Amniotic stem cell (primary cell): Measurements from ENCODE around the gene ANP32E.

Experiments
- DNase-seq: peaks from one replicate; lab custom pipeline; 2025; lab: John Stamatoyannopoulos, UW

Gene ANP32E

DNA sequence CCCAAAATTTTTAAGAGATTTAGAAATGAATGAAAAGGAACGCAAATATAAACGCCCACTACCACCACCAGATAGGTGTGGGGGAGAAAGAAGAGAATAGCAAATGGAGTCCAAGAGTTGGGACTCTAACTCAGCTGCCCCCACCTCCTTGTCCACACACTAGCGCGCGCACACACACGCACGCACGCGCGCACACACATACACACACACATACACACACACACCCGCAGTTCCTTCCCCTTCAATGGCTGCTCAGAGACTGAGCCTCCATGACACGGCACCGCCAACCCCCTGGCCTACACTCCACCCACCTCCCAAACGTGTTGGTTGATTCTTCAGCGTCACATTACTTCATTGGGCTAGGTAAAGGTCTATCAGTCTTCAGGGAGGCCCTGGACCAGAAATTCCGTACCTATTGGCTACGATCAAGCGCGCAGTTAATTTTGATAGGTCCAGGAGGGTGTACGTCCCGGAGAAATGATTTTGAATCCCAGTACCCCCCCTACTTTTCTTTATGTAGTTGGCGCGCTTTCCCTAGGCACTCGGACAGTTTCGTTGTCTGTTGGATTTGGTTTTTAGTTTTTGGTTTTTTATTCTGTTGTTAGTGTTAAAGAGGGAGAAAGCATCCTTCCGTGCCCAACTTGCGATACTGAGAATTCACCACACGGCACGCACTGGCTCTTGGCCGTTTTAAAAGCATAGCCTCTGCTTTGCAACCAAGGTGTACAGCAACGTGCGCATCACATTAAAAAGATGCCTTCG, at the start of gene ANP32E:
Gene ANP32E (minus strand): TSS at position 261 of the 762 bp plus-strand sequence. CDS start 326 bp downstream, outside the sequence.
- peak; percentile 98 for DNase-seq

DNA sequence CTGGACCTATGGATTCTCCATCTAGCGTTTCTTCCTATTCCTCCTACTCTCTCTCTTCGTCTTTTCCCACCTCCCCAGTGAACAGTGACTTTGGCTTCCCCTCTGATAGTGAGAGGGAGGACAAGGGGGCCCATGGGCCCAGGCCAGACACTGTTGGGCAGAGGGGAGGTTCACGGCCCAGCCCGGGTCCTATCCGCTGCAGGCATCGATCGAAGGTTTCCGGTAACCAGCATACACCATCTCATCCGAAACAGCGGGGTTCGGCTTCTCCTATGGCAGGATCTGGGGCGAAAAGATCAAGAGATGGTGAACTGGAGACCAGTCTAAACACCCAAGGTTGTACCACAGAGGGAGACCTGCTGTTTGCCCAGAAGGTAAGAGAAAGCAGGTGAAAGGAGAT, 47.3 kb upstream of the ANP32E start:
- no peak for DNase-seq

DNA sequence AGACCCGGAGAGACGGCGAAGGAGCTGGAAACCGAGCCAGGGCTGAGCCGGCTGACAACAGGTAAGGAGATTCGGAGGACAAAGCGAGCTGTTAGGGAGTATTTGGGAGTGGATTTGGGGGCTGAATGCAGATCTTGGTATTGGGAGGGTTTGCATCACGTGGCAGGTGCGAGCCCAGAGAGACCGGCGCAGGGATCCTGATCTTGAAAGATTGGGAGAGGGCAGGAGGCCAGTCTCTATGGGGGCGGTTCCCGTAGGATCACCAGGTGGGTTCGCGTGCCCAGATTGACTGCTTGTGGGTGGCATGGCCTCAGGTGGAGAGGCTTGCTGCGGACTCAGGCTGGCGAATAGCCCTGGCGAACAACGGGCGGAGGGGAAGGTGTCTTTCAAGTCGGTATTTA, 46.6 kb upstream of the ANP32E start:
- no peak for DNase-seq

DNA sequence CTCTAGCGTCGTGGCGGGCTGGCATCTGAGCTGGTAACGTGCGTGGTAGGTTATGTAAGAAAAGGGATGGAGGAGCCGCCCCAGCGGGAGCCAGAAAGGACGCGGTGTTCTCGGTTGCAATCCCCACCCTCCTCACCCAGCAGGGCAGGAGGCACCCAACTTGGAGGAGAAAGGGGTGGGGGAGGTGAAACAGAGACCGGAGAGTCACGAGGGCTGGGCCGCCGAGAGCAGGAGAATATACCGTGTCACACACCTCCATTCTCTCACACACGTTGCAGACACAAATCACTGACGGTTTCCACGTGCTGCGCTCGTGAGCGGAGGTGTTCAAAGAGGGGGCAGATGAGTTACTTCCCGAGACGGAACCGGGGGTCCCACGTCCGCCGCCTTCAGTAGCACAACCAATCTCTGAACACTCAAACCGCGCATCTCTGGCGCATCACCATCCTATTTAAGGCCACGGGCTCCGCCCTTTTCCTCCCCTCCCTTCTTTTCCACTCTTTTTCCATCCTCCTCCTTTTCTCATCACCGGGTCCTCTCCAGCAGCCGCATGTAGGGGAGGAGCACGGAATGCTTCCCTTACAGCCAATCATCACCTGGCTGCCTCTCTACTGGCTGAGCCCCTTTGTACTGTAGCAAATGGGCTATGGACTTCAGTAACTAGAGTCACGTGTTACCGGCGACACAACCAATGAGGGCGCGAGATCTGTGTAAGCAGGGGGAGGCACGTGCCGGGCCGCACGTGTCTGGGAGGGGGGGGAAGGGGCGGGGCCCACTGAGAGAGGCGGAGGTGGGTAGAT, 46.0 kb upstream of the ANP32E start, which contains the start of gene CIART:
Gene CIART (plus strand): TSS at position 797 of the 800 bp plus-strand sequence. CDS start 714 bp downstream, outside the sequence.
- DNase-seq: peak; percentile 98

DNA sequence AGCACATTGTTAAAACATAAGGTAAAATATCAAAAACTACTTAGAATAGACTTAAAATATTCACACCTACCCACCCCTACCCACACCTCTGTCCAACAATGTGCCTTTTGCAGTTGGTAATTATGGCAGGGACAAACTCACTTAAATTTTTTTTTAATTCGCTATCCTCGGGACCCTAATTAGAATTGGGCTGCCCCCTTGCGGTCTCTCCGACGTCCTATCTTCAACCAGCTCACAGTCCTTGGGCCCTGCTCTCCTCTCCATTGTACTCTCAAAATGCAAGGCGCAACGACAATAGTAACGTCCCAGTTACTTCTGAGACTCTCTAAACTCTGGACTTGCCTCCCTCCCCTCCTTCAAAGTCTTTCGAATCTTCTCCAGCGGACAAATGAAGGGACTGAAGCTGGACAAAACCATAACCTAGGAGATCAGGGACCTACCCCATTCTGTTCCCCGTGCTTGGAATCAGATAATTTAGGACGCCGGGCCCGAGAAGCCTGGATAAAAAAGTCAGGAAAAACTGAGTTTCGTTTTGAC, 45.4 kb upstream of the ANP32E start:
- no peak for DNase-seq

DNA sequence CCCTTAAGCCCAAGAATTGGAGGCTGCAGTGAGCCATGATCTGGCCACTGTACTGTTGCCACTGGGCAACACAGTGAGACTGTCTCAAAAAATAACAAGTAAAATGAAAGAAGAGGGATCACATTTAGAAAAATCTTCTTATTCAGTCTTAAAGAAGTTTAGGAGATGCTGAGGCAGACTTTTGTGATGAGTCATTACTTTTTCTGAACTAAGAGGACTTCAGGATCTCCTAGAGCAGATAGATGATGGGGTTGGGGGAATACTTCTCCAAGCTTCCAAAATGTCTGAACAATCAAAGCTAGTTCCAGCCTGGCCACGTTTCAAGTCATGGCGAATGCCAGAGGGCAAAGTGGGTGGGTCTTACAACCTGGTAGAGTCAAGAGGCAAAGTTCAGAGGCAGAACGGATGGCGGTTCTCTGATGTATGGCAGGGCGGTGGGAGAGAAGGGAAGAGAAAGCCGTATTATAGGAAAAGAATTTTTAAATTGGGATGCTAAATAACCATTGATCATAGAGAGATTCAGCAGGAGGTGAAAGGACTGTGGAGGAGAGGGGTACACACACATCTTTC, 44.3 kb upstream of the ANP32E start:
- DNase-seq: no peak

DNA sequence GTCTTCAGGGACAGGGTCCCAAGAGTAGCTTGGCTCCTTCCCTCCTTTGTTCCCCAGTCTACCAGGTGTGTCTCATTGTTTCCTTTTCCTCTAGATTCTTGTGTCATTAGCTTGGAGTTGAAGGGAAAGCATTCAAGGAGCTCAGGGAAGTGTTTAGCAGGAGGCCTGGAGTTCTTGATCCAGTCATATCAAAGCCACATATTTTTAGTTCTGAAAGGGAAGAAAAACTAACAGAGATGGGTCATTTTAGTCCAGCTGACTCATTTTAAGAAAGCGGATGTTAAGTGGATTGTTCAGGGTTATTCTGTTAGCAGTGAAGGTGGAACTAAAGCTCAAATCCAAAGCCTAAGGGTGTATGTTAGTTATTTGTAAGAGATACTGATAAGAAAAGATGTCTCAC, 37.4 kb upstream of the ANP32E start:
- DNase-seq: no peak

DNA sequence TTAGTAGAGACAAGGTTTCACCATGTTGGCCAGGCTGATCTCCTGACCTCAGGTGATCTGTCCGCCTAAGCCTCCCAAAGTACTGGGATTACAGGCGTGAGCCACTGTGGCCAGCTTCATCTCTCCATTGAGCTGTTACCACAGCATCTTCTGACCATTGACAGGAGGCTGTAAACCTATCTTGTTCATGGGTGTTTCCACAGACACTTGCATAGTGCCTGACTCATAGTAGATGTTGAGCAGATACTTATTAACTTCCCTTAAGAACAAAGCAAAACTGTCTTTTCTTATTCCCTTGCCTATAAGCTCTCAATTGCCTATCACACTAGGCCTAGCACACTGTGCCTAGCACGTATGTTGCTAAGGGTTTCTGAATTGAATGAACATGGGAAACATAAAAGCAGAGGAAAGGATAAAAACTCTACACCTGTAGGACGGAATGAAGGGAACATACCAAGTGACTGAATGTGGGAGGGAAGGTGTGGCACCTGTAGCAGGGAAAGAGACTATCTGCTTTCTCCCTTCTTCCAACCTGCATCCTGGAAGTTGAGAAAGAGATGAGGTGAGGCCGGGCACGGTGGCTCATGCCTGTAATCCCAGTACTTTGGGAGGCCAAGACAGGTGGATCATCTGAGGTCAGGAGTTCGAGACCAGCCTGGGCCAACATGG, 35.5 kb upstream of the ANP32E start:
- DNase-seq: no peak

DNA sequence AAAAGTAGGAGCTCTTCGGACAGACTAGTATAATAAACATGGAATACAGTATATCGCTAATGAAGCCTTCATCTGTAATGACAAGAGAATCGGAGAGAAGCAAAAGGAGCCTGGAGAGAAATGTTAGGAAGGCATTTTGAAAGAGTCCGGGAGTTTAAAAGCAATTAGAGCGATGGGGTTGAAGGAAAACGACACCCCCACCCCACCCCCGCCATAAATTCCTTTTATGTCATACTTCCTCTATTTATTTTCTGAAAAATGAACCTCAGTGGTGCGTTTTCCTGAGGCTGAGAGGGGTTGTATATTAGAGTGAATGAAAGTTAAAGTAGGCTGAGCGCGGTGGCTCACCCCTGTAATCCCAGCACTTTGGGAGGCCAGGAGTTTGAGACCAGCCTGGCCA, 33.5 kb upstream of the ANP32E start:
- DNase-seq: no peak

DNA sequence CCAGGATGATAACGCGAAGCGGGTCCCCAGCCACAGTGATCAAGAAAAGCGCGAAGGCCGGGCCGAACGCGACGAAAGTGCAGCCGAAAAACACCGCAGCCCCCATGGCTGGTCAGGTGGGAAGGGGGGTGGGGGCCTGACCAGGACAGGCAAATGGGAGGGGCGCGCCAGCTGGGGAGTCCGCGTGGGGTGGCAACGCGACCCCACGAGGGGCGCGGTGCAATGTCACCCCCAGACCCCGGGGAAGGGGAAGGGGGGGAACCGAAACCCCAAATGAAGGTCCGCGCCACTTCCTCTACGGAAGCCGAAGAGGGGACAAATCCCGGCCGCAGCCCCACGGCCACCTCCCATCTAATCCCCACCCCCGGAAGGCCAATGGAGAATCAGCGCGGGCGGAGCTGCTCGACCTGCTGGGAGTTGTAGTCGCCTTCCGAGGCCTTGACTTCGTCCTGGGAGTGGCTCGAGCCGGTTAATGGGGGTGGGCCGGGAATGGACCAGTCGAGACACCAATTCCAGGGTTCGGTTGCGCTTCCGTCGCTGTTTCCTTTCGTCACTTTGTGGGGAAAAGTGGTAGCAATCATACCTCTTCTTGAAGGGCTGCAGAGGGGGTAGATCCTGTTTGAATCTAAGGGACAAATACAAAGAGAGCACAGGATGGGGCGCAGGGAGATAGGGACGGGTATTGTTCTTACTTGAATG, 32.9 kb upstream of the ANP32E start, which contains the start of gene APH1A:
Gene APH1A (minus strand): TSS at position 312 of the 699 bp plus-strand sequence. CDS start 206 bp downstream, at position 106.
- DNase-seq: peak; percentile 95

DNA sequence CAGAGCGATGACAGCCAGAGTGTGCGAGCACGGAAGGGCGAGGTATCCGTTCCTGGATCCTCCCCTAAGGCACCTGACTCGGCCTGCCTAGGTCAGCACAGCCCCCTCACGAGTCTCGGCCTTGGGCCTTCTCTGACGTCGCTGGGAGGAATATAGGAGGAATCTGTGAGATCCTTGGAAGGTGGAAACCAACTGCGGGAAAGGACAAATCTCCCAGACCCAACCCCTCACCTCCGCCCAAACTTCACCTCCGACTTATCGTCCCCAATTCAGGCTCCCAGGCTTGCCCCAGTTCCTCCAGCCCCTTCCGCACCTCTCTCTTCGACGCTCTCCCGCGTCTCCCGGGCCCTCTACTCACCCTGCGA, 32.4 kb upstream of the ANP32E start:
- no peak for DNase-seq

DNA sequence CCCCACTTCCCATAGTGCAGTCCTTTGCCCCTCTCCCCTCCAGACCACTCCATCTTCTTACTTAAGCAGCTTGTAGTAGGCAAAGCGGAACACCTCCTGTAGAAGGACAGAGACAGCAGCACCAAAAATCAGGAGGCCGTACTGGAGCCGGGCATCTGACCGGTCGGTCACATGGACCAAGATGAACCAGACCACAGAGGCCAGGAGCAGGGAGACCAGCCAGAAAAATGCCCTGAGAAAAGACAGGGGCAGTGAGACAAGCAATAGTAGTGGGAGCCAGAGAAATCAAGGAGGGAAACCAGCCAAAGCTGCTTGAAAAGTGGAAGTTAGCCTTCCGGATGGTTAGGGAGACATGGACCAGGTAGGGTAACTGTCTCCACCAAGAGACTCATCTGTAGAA, 32.0 kb upstream of the ANP32E start:
- DNase-seq: no peak

DNA sequence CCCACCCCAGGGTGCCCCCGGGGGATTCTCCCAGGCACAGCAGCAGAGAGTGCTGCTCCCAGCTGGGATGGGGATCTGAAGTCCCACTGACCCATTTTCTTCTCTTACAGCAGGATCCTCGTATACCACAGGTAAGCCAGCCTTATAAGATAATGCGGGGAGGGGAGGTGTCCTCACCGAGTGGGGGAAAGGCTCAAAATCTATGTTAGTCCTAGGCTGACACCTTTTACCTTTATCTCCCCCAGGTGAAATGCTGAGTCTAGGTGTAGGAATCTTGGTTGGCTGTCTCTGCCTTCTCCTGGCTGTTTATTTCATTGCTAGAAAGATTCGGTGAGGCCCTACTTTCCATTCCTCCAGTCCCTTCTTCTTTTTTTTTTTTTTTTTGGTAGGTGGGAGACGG, 27.6 kb upstream of the ANP32E start:
- no peak for DNase-seq

DNA sequence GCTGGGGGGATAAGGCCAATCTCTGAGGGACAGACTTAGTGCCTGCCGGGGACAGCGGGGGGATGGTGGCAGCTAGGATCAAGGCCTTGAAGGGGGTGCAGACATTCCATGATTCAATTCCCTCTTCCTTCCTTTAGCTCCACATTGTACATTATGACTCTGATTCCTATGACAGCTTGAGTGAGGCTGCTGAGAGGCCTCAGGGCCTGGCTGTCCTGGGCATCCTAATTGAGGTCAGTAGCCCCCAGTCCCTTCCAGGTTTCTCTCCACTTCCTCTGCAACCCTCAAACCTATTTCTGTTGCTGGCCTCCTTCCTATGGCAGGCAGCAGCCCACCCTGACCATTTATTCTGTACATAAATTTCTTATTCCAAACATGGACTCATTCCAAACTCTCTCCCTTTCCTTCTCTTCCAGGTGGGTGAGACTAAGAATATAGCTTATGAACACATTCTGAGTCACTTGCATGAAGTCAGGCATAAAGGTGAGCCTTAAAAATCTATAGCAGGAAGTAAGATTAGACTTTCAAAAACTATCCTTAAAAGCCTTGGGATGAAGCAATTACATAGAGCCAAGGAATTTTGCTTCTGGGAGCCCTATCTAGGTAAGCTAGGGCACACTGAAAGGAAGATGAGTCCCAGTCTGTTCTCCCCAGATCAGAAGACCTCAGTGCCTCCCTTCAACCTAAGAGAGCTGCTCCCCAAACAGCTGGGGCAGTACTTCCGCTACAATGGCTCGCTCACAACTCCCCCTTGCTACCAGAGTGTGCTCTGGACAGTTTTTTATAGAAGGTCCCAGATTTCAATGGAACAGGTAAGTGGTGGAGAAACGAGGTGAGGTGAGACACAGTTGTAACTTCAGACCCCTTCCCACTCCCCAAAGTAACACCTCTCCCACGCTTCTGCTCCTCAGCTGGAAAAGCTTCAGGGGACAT, 26.7 kb upstream of the ANP32E start:
- no peak for DNase-seq

DNA sequence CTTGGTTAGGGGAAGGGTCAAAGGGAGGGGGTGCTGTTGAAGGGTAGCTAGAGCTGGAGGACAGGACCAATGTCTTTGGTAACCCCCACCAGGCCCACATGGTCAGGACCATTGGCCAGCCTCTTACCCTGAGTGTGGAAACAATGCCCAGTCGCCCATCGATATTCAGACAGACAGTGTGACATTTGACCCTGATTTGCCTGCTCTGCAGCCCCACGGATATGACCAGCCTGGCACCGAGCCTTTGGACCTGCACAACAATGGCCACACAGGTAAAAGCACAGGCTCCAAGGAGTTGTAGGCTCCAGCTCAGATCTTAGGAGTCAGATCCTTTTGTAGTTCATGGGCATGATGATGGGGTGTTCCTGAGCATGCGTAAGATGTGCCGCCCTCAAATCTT, 25.5 kb upstream of the ANP32E start:
- DNase-seq: no peak

DNA sequence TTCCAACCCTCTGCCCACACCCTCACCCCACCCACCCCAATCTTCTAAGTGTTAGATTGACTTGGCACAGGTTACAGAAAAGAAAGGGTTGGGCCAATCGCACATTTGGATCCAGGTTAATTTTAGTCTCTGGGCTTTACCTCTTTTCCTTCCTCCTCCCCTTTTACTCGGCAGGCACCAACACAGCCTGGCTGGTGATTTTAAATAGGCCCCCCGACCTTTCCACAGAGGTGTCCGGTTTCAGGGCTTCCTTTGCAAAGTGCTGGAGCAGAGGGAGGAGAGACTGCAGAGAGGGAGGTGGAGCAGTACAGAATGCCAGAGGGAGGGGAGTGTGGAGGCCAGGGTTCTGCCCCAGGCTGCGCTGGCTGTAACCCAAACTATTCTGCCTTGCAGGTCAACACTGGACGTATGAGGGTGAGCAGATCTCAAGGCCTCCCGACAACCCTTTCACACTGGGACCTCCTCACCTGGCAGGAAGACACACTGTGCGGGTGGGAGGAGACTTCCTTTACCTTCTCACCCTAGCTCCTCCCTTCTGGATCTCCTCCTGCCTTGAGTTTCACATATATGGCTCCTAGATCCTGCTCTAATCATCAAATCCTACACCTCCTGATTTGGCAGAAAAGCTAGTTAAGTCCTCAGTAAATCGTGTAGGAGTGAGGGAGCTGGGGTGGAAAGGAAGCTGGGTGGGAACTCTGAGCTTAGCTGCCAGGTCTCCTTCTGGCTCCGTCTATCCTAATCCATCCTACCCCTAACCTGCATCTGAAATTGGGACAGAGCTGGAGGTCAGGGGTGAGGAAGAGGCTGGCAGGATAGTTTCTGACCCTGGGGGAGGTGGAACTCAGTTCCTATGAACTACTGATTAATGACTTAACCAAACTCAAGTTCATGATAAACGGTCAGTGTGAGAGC, 24.1 kb upstream of the ANP32E start:
- DNase-seq: no peak

DNA sequence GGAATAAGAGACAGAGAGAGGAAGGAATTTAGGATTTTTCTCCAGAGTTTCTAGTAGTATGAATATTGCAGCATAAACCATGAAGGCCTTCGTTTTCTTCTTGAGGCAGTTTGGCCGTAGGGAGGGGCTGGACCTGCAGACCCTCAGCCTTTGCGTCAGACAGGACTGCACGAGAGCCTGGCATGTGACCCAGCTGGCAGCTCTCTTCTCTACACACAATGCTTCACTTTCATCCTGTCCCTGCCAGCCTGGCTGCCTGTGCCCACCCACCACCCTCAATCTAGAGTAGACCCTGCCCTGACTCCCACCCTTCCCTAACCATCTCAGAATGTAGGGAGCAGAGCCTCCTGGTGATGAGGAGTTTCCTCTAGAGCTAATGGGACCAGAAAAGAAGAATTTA, 23.3 kb upstream of the ANP32E start:
- no peak for DNase-seq

DNA sequence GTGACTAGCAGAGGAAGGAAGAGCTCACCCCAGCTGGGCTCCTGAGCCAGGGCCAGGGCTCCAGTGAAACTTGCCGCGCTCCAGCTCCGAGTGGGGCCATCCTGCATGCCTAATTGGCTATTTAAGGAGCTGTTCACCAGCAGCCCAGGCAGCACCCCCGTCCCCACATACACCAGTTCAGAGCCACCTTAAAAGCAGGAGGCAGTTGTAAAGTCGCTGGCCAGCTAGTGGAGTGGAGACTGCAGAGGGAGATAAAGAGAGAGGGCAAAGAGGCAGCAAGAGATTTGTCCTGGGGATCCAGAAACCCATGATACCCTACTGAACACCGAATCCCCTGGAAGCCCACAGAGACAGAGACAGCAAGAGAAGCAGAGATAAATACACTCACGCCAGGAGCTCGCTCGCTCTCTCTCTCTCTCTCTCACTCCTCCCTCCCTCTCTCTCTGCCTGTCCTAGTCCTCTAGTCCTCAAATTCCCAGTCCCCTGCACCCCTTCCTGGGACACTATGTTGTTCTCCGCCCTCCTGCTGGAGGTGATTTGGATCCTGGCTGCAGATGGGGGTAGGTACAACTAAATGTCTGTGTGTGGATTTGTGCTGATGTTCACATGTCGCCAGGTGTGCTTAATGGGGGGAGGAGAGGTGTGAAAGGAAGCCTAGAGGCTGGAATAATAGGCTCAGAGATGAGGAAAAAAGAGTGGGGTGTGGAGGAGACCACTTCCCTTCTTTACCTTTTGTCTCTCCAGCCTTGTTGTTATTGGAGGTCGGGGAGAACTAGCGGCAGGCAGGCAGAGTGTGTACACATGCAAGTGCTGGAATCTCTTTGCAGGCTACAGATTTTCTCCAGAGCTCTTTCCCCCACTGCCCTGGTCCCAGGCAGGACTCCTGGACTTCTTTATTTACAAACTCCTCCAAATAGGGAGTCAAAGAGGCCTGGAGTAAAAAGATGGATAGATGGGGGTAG, 22.0 kb upstream of the ANP32E start, which contains the start of gene CA14:
Gene CA14 (plus strand): TSS at position 151 of the 962 bp plus-strand sequence. CDS start 355 bp downstream, at position 506.
- no peak for DNase-seq
